Hematopoietic multipotent progenitor cell treated with erythropoietin and hydrocortisone succinate and interleukin-3 and kit ligand, for 4 days (in vitro differentiated cells): Measurements from ENCODE around the gene GGCT.

Source experiments
- DNase-seq: peaks from one replicate; pipeline ENCODE4 v3.0.0-alpha.2; 2015

GGCT gene

DNA sequence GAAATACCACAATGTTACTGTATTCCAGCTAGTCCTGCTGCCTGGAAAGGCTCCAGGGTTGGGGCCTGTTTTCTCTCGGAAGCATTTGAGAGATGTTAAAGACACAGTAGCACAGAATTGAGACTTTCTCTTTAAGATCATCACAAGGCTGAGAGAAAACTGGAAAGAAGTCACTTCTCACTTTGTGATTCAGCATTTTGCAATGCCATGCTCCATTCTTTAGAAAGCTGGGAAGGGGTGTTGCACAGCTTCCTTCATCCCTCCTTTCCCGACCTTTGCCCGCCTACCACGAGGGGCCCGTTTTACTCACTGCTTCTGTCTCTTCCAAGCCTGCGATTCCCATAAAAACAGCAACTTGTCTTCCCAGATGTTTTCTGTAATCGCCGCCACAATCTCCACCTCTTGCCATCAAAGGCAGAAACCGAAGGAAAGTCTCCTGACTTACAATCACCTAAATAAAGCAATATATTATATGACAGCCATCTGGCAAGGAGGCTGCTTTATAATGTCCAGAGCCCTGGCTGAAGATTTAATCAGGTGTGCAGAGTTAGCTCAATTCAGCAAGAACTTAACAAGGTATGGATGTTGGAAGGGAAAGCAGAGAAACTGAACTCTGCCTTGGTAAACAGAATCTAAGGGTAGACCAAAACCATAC, 44.9 kb downstream of the GGCT start:
- no peak for DNase-seq

DNA sequence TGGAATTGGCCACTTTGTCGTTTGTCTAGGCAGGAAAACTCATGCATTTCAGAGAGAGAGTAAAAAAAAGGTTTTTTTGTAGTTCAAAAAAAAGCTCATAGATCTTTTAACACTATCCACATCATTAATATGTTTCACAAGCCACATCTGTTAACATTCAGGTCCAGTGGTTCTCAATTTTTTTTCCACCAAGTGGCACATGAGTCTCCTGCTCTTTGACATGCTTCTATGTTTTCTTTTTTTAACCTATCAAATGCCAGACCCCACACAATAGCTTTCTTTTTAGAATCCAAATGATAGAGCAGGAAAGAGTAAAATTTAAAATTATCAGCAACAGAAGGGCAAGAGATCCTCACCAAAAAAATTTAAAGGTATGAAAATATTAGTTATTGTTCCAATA, 46.3 kb downstream of the GGCT start:
- DNase-seq, result no peak

DNA sequence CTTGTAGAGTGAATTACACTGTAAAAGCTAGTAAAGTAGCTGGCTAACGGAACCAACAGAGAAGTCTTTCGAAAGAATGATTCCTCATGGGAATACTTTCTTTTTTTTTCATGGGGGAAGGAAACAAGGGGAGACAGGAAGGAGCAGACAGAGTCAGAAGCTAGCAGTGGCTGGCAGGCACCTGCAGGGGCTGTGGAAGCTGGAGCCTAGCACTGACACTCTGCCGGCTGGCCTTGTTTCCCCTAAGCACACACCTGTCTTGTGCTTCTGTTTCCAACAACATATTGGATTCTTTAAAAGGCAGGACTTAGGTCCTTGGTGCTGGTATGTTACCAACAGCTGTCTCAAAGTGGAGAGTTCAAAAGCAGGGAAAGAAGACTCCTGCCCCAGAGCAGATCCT, 50.7 kb downstream of the GGCT start:
- no peak for DNase-seq

DNA sequence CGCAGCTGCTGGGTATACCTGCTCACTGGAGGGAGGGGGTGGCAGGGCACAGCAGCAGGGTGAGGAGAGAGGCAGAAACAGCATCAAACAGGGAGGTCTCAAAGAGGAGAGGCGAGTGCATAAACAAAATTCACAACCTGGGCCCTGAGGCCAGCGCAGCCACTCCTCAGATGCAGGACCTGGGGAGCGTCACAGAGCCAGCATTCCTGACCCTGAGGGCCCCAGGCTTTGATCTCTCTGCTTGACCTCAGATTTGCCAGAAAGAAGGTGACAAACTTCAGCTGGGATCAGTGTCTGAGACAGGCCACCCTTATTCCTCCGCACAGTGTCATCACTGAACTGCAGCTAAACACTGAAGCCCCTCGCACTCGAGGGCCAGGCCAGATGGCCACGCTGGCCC, 51.6 kb downstream of the GGCT start:
- no peak for DNase-seq

DNA sequence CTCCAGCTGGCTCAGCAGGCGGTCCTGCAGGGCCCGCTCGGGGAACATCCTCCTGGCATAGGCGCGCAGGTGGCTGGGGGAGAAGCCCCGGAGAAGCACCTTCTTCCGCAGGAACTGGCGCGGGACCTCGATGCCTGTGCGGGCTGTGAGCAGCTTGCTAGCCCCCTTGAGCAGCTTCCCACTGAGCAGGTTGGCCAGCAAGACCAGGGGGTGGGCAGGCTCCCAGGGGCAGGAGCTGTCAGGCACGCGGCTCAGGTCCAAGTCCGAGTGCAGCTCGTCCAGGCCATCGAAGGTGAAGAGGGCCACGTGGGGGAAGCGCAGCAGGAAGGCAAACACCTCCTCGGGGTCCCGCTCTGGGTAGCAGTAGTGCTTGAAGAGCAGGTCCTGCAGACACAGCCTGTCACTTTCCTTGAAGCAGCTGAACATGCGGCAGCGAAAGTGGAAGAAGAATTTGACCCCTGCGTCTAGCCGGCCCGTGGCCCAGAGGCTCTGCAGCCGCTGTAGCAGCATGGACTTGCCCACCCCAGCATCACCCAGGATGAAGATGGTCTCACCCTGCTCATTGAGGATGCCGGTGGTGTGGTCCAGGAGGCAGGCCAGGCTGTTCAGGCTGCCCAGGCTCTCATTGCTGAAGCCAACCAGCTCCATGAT, 52.2 kb downstream of the GGCT start:
- no peak for DNase-seq

DNA sequence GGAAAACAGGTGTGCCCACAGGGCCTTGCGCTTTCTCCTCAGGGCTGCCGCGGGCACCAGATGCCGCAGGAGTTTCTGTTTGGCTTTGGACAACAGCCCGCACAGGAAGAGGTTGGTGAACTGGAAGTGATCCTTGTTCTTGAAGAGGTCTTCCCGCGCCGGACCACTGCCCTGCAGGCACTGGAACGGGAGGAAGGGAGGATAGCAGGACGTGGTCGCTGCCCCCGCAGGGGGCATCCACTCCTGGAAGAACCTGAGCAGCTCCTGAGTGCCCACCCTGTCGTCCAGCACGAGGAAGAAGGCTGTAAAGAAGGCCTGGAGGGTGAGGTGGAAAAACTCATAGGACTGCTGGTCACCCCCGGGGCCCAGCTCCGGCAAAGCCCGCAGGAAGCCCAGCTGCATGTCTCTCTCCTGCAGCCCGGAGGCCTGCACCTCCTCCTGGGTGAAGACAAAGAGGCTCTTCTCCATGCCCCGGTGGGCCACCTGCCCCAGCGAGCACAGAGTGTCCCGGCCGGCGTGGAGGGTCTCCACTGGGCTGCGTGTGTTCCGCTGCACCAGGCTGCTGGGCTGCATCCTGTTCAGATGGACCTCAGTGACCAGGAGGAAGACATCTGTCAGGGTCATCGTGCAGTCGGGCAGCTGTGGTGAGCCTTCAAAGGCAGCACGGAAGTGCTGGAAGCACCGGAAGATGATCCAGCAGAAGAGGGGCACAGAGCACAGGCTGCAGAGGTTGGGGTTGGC, 52.9 kb downstream of the GGCT start:
- DNase-seq, result no peak

DNA sequence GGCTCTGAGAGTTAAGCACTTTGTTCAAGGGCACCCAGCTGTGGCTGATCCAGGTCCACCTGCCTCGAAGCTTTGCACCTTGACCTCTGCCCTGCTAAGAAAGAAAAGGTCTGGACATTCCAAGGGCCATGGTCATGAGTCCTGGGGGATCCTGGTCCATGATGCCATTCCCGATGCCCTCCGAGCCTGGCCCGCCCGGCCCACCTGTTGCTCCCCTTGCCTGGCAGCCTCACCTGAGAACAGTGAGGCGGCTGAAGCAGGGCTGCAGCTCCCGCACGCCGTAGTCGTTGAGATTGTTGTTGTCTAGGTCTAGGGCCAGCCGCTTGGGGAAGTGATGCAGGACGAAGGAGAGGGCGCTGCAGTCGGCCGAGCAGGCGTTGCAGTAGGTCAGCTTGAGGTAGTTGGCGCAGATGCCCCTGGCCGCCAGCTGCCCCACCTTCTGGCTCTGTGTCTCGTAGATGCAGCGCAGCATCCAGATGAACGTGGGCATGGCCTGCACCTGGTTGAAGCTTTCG, 53.6 kb downstream of the GGCT start:
- DNase-seq, result no peak

DNA sequence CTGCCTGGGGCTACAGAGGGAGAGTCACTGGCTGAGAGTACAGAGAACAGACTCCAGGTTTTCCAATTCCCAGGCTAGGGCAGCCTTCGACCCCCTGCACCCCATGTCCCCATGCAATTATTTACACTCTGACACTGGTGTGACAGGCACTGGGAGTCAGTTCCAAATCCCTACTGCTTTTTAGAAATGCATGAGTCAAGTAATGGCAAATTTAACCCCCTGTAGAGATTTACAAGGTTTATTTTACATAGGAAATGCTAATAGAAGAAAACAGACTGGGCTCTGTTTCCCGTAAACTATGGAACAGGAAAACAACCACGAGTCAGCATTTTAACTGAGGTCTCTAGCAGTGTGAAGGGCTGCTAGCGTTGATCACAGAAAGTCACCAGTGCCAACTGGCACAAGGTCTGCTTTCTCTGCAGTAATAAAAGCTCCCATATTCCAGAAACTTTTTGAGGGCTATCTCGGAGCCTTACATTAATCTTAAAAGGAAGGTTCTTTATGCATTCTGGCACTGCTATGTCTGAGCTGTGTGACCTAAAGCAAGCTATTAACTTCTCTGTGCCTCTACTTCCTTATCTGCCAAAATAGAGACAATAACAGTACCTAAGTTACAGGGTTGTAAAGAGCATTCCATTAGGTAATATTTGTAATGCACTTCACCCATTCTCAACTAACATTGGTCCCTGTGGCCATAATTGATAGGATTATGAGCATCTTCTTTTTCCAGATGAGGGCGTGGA, 54.2 kb downstream of the GGCT start:
- DNase-seq, result no peak

DNA sequence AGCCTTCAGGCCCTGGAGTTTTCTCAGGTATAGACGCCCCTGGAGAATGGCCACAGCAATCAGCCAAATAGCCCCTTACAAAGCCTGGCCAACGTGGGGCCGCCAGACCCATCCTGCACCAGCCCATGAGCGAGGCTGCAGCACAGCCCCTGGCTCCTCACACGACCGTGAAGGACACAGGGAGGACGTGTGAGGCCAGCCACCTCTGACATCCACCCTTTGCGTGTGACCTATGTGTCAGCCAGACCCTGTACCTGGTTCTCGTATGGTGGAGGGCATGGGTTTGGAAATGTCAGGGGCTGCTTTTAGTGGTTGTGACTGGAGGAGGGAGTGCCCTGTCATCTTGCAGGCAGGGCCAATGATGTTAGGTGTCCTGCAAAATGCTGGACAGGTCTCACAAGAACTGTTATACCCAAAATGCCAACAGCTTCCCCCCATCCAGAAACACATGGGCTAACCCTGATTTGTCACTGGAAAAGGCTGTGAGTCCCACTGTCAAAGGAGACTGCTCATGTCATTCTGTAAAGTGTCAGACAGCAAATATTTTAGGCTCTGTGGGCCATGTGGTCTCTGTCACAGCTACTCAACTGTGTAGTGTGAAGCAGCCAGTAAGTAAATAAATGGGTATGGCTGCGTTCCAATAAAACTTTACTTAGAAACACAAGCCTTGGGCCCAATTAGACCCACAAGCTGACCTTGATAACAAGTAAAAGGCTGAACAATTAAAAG, 56.0 kb downstream of the GGCT start:
- no peak for DNase-seq

DNA sequence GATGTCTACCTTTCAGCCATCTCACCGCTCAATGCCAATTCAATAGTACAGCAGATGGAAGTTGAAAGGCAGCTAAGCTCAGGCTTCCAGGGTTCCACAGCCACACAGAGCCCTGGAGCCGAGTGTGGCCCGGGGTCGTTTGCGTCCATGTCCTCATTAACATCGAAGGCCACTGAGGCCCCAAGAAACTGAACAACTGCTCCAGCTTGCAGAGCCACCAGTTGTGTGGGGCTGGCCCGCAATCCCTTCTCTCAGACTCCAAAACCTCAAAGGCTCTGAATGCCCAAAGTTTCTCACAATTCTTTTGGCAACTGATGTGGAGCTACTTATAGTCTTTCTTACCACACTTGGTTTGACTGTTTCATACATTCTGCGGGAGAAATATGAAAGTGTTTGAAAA, 57.2 kb downstream of the GGCT start:
- no peak for DNase-seq
